Astrocyte of the spinal cord (primary cell): ENCODE data around the gene CD84.
"Not testable (repeated sequence)": the region's sequence is repeated elsewhere in the genome, so short reads cannot be mapped to it uniquely, and the experiment has no call there.

Source experiments
- DNase-seq: peaks from one replicate; pipeline ENCODE4 v3.0.0; 2011; ENCODE audit warnings: low read depth, low spot score
- H3K4me3 ChIP-seq: 2 replicates; pipeline ENCODE4 v1.5.1; 2011; ENCODE audit warnings: low read depth, mild to moderate bottlenecking, low read length, moderate library complexity
- in situ Hi-C: cut with HindIII; loops from 2 replicates; pipeline ENCODE4 v1.10.0; 2017; ENCODE audit warnings: low sequenced_read_pairs
- TF ChIP-seq, protein P1 (sequence below): IDR thresholded peaks from 2 replicates; pipeline ENCODE4 v1.5.1; 2012; ENCODE audit warnings: low read depth, mild to moderate bottlenecking, low read length, inconsistent platforms

Gene CD84, protein sequence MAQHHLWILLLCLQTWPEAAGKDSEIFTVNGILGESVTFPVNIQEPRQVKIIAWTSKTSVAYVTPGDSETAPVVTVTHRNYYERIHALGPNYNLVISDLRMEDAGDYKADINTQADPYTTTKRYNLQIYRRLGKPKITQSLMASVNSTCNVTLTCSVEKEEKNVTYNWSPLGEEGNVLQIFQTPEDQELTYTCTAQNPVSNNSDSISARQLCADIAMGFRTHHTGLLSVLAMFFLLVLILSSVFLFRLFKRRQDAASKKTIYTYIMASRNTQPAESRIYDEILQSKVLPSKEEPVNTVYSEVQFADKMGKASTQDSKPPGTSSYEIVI

DNA sequence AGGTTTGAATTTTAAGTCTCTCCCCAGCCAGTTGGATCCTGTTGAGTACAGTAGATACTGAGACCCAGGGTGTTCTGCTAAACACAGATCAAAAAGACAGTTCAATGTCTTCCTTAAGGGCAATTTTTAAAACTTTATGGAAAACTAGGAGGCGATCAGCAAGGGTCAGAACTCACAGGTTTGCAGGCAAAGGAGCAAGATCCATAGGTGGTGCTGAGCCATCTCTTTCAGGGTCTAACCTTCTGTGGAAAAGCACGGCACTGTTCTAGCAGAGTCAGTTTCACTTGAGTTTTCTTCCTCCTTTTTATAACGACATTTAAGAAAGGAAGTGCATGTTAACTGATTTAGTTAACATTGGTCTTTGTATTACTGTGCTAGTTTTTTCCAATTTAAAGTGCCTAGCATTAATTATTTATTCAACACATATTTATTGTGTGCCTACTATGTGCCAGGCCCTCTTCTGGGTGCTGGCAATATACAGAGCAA is at the start of gene CD84:
Gene CD84 (minus strand): TSS at position 281 of the 486 bp plus-strand sequence. CDS start 59 bp downstream, at position 222.
- DNase-seq, result no peak
- in situ Hi-C loops, result no loop called here
- no peak within 1 kb of the TSS for H3K4me3 ChIP-seq
- TF ChIP-seq, protein P1, sequence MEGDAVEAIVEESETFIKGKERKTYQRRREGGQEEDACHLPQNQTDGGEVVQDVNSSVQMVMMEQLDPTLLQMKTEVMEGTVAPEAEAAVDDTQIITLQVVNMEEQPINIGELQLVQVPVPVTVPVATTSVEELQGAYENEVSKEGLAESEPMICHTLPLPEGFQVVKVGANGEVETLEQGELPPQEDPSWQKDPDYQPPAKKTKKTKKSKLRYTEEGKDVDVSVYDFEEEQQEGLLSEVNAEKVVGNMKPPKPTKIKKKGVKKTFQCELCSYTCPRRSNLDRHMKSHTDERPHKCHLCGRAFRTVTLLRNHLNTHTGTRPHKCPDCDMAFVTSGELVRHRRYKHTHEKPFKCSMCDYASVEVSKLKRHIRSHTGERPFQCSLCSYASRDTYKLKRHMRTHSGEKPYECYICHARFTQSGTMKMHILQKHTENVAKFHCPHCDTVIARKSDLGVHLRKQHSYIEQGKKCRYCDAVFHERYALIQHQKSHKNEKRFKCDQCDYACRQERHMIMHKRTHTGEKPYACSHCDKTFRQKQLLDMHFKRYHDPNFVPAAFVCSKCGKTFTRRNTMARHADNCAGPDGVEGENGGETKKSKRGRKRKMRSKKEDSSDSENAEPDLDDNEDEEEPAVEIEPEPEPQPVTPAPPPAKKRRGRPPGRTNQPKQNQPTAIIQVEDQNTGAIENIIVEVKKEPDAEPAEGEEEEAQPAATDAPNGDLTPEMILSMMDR, result no peak

DNA sequence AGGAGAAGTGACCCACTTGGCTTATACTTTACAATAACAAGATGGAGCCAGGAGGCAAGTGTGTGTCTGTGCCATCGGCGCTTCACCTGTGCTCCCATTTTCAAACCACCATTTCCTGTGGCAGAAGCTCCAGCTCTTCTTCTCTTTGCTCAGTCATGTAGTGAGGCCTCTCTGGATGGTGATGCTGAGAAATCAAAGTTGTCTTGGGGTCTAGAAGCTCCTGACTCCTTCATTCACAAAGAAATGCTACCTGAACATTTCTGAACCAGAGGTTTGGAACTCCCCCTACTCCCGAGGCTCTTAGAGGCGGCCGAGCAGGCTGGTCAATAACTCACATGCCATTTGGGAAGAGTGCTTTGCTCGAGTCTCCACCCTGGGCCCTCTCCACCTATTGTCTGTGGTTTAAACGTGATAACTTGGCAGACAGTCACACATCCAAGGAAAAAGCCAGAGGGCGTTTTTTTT is 49.5 kb upstream of the CD84 start:
- no peak for DNase-seq
- H3K4me3 ChIP-seq, result no peak overlapping the region
- TF ChIP-seq, protein P1, result no peak
- in situ Hi-C loops, result no loop called here

DNA sequence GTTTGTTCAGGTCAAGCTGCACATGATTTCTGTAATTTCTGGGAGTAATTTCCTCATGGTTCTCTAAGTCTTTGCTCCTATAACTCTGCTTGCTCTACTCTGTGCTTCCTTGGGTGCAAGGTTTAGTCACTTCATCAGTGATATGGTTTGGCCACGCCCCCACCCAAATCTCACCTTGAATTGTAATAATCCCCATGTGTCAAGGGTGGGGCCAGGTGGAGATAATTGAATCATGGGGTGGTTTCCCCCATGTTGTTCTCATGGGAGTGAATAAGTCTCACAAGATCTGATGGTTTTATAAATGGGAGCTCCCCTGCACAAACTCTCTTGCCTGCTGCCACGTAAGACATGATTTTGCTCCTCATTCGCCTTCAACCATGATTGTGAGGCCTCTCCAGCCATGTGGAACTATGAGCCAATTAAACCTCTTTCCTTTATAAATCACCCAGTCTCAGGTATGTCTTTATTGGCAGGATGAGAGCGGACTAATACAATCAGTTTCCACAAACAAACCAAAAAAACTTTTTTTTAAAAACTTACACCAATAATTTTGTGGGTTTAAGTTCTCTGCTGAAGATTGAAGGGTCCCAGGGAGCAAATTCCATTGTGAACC is 48.5 kb upstream of the CD84 start:
- not testable (repeated sequence) for DNase-seq

DNA sequence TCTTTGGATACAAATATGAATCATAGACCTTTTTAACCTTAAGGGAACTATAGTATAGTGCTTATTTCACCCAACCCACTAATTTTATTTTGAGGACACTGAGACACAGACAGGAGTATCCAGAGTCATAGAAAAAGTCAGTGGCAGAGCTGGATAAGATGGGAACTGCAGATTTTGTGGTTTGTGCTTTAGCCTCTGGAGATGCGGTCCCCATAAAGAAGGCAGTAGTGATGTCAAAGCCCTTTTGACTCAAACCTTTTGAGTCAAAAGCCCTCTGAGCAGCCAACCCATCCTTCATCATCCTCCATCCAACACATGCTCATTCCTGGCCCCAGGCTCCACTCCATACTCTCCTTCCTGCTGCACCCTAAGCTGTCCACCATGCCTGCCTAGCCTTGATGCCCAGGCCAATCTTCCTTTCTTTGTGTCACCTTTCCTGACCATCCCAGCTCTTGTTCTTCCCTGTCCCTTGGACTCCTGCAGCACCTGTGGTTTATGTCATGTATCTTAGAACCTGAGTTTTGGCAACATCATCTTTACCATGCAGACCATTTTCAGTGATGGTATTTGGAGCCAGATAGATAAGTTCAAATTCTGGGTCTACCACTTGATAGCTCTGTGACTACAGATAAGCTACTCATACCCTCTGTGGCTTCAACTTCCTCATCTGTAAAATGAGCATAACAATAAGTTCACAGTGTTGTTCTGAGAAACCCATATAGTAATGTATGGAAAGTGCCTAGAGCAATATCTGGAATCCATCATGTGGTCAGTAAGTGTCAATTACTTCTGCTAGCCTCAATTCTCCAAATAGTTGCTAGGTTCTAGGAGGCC is 47.4 kb upstream of the CD84 start:
- TF ChIP-seq, protein P1, result no peak
- no peak for DNase-seq
- in situ Hi-C loops, result no loop called here
- no peak overlapping the region for H3K4me3 ChIP-seq

More for the DNA sequence above, 48.5 kb upstream of the CD84 start:
- H3K4me3 ChIP-seq, in situ Hi-C loops: not testable (repeated sequence)

DNA sequence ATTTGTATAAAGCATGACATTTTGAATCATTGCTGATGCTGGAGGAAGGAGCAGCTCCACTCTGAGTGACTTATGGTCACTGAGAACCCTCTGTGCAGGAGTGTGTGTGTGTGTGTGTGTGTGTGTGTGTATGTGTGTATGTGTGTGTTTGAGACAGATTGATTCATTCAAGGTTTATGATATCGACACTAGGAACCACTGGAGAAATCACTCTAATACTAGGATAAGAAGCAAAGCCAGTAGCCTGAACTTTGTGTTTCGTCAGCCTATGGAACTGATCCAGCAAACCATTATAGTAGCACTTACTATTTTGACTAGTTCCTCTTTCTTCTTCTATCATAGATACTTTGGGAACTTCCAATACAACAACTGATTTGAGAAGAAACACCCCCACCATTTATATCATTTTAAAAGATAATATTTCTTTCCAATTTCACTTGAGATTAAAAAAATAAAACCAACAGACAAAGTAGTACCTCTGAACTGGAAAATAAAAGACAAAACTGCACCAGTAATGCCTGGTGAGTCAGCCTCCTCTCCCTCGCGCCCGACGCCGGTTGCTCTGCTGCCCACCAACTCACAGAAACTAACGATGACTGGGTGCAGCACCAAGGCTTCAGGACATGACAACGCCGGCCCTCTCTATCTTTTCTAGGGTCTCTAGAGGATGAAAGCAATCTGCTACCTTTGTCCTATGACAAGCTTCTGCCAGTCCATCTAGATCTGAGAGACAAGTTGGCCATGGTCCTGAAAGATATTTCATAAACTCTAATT is 46.6 kb upstream of the CD84 start:
- no peak overlapping the region for H3K4me3 ChIP-seq
- in situ Hi-C loops, result no loop called here
- DNase-seq, result no peak
- TF ChIP-seq, protein P1, result no peak

DNA sequence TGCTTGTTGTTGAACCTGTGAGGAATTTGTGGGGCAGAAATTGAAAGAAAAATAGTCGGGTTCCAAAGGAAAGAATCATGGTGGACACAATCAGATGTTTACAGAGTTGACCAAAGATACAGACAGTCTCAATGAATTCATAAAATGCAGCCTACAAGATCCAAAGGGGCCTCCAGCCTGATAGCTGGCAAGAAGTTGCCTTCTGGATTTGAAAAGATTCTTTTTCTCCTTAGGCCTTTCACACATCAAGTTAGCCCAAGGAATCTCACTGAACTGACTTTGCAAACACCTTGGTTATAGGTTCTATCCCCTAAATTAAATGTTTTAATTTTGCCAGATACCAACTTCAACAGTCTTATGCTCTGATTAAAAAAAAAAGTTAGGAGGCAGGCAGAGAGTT is 46.0 kb upstream of the CD84 start:
- DNase-seq, result no peak
- TF ChIP-seq, protein P1, result no peak
- no peak overlapping the region for H3K4me3 ChIP-seq
- in situ Hi-C loops, result no loop called here
